HepG2 (cell line): ENCODE data around the gene VSIG10L2. TPM values are rescaled to one million over a fixed set of nuclear protein-coding genes. Genes with fewer than 3 reads are reported as not detected.

Experiments used
- ATF1 ChIP-seq: IDR thresholded peaks from 2 replicates; pipeline ENCODE4 v1.6.1; 2016; ENCODE audit warnings: mild to moderate bottlenecking, control low read depth
- ATF6 ChIP-seq: sonication (generic); formaldehyde crosslinking; conservative IDR thresholded peaks from 2 replicates; pipeline ENCODE4 v1.4.0; 2020; ENCODE audit warnings: missing genetic modification reagents
- E2F5 ChIP-seq: sonication (generic); formaldehyde crosslinking; conservative IDR thresholded peaks from 2 replicates; pipeline ENCODE4 v1.4.0; 2020; ENCODE audit warnings: missing genetic modification reagents
- FOSL2 ChIP-seq: sonication (generic); formaldehyde crosslinking; IDR thresholded peaks from 2 replicates; pipeline ENCODE4 v1.4.0; 2020; ENCODE audit warnings: missing genetic modification reagents
- FOXP4 ChIP-seq: sonication (generic); formaldehyde crosslinking; IDR thresholded peaks from 2 replicates; pipeline ENCODE4 v1.4.0; 2020; ENCODE audit warnings: missing genetic modification reagents
- HOMEZ ChIP-seq: IDR thresholded peaks from 2 replicates; pipeline ENCODE4 v1.6.1; 2016; ENCODE audit warnings: low read depth
- KAT7 ChIP-seq: IDR thresholded peaks from 2 replicates; pipeline ENCODE4 v1.6.1; 2018; ENCODE audit warnings: borderline replicate concordance, missing compliant biosample characterization
- MIXL1 ChIP-seq: IDR thresholded peaks from 2 replicates; pipeline ENCODE4 v1.6.1; 2016
- MXD1 ChIP-seq: sonication (generic); formaldehyde crosslinking; IDR thresholded peaks from 2 replicates; pipeline ENCODE4 v1.4.0; 2020; ENCODE audit warnings: mild to moderate bottlenecking, missing genetic modification reagents
- MXD3 ChIP-seq: IDR thresholded peaks from 2 replicates; pipeline ENCODE4 v1.6.1; 2016; ENCODE audit warnings: mild to moderate bottlenecking, missing biosample characterization, missing genetic modification reagents
- RBM22 ChIP-seq: fragments of 200-400 bp; formaldehyde crosslinking; optimal IDR thresholded peaks from 2 replicates; pipeline ENCODE3; 2017; ENCODE audit warnings: mild to moderate bottlenecking, low read length, moderate library complexity
- SALL1 ChIP-seq: sonication (generic); formaldehyde crosslinking; IDR thresholded peaks from 2 replicates; pipeline ENCODE4 v1.8.0; 2022; ENCODE audit warnings: mild to moderate bottlenecking, missing genetic modification reagents
- SKI ChIP-seq: fragments of 450-650 bp; IDR thresholded peaks from one replicate; pipeline ENCODE4 v1.6.1; 2018; ENCODE audit warnings: mild to moderate bottlenecking; ENCODE audit not compliant: partially characterized antibody
- SMC3 ChIP-seq: IDR thresholded peaks from 2 replicates; pipeline ENCODE4 v1.6.1; 2011; ENCODE audit warnings: low read length, improper control_type of control experiment
- YEATS2 ChIP-seq: sonication (generic); formaldehyde crosslinking; IDR thresholded peaks from 2 replicates; pipeline ENCODE4 v1.4.0; 2020; ENCODE audit warnings: missing genetic modification reagents, borderline replicate concordance
- YEATS4 ChIP-seq: sonication (generic); formaldehyde crosslinking; IDR thresholded peaks from 2 replicates; pipeline ENCODE4 v1.4.0; 2020; ENCODE audit warnings: missing genetic modification reagents, borderline replicate concordance
- ZBTB10 ChIP-seq: sonication (generic); formaldehyde crosslinking; IDR thresholded peaks from 2 replicates; pipeline ENCODE4 v1.4.0; 2020; ENCODE audit warnings: missing genetic modification reagents, borderline replicate concordance
- ZKSCAN1 ChIP-seq: fragments of 150-350 bp; IDR thresholded peaks from 2 replicates; pipeline ENCODE4 v1.6.1; 2014; ENCODE audit warnings: low read length
- ZMYM2 ChIP-seq: sonication (generic); formaldehyde crosslinking; IDR thresholded peaks from 2 replicates; pipeline ENCODE4 v1.8.0; 2022; ENCODE audit warnings: mild to moderate bottlenecking, missing genetic modification reagents
- ZNF670 ChIP-seq: sonication (generic); formaldehyde crosslinking; IDR thresholded peaks from 2 replicates; pipeline ENCODE4 v1.8.0; 2022; ENCODE audit warnings: mild to moderate bottlenecking, missing genetic modification reagents, borderline replicate concordance
- ZNF720 ChIP-seq: sonication (generic); formaldehyde crosslinking; IDR thresholded peaks from 2 replicates; pipeline ENCODE4 v1.4.0; 2020; ENCODE audit warnings: missing genetic modification reagents
- ZSCAN30 ChIP-seq: sonication (generic); formaldehyde crosslinking; IDR thresholded peaks from 2 replicates; pipeline ENCODE4 v1.5.0; 2020; ENCODE audit warnings: mild to moderate bottlenecking, missing genetic modification reagents
- polyA plus RNA-seq, 8 experiments: library from polyadenylated mRNA; depleted of rRNA in 3 of 8; stranded (reverse) in 7 of 8; unstranded in 1 of 8; fragments of >200 nt; fragmentation: Illumina TruSeq in 4 of 8; extraction: Trizol in 4 of 8; gene quantifications; 2 replicates each; pipeline versions ENCODE4 v1.2.1 to v1.2.3, GENCODE V29; 2011 to 2016; ENCODE audit warnings: low read depth in 4 of 8, missing spikeins in 1 of 8, mixed read lengths in 1 of 8; ENCODE audit not compliant: insufficient read depth in 1 of 8
- total RNA-seq, 5 experiments: library from RNA; depleted of rRNA; stranded (reverse); fragments of >200 nt; fragmentation: Illumina TruSeq; extraction: Trizol; gene quantifications; 2 replicates each; pipeline ENCODE4 v1.2.3, GENCODE V29; 2016; ENCODE audit warnings: low read depth in 1 of 5

The VSIG10L2 gene
- total and polyA plus RNA-seq, 2 of the 13 experiments (the other 11 are each of a cell fraction or from before 2014, with no cell fraction given), result 0.21 TPM; not detected in 1

GRCh38 chr11:125925247-125925740, 20.6 kb upstream of the VSIG10L2 start (continued):
- TF ChIP-seq ZBTB10 (CRISPR knock-in tag), result no peak
- TF ChIP-seq ZKSCAN1, result no peak
- no peak; the same call in 1 of the 2 replicates for TF ChIP-seq YEATS2 (CRISPR knock-in tag)
- no peak for TF ChIP-seq MXD1
- TF ChIP-seq HOMEZ (CRISPR knock-in tag), result peak; percentile 57; the same call in 1 of the 2 replicates
- TF ChIP-seq RBM22, result no peak
- TF ChIP-seq ZMYM2 (CRISPR knock-in tag), result no peak
- TF ChIP-seq FOXP4 (CRISPR knock-in tag), result peak; percentile 79
- peak; percentile 89 for TF ChIP-seq MIXL1 (CRISPR knock-in tag)
- TF ChIP-seq ATF1 (CRISPR knock-in tag), result no peak
- no peak for TF ChIP-seq ATF6 (CRISPR knock-in tag)
- no peak for TF ChIP-seq E2F5 (CRISPR knock-in tag)
- TF ChIP-seq SALL1 (CRISPR knock-in tag), result peak; percentile 82
- TF ChIP-seq ZNF720 (CRISPR knock-in tag), result no peak
- TF ChIP-seq YEATS4 (CRISPR knock-in tag), result no peak
- TF ChIP-seq SMC3, result peak; percentile 28; the same call in 1 of the 2 replicates
- no peak for TF ChIP-seq SKI
- no peak for TF ChIP-seq ZSCAN30
- TF ChIP-seq FOSL2, result peak; percentile 85
- no peak for TF ChIP-seq KAT7
- TF ChIP-seq MXD3, result no peak
- no peak for TF ChIP-seq ZNF670
